Astrocyte (in vitro differentiated cells and primary cell): ENCODE measurements around the gene SNRPD2. TPM values are rescaled to one million over a fixed set of nuclear protein-coding genes. Genes with fewer than 3 reads are reported as not detected.
A peak's percentile ranks its signal among the peaks of the same experiment; 100 is the strongest.

Source experiments
- DNase-seq: peaks from one replicate; pipeline ENCODE4 v3.0.0-alpha.2; 2010; ENCODE audit warnings: low read depth
- FAIRE-seq: peaks from 2 replicates; lab custom pipeline; 2011; peaks lifted over from hg19 to GRCh38; lab: Jason Lieb, UNC
- H2AFZ ChIP-seq: 2 replicates; pipeline ENCODE4 v1.6.0; 2012; ENCODE audit warnings: low read depth, low read length, inconsistent platforms
- H3K27ac ChIP-seq: 2 replicates; pipeline ENCODE4 v1.5.1; 2011; ENCODE audit warnings: low read depth, low read length, inconsistent platforms
- H3K27me3 ChIP-seq: 2 replicates; pipeline ENCODE4 v1.6.0; 2011; ENCODE audit warnings: low read length, inconsistent platforms; ENCODE audit not compliant: insufficient read depth
- H3K36me3 ChIP-seq: 2 replicates; pipeline ENCODE4 v1.5.1; 2011; ENCODE audit warnings: low read length, inconsistent platforms; ENCODE audit not compliant: insufficient read depth
- H3K4me1 ChIP-seq: 2 replicates; pipeline ENCODE4 v1.5.1; 2011; ENCODE audit warnings: low read length, inconsistent platforms; ENCODE audit not compliant: insufficient read depth
- H3K4me2 ChIP-seq: 2 replicates; pipeline ENCODE4 v1.6.0; 2012; ENCODE audit warnings: low read length, inconsistent platforms
- H3K4me3 ChIP-seq: 2 replicates; pipeline ENCODE4 v1.5.1; 2011; ENCODE audit warnings: low read depth, mild to moderate bottlenecking, low read length, inconsistent platforms; ENCODE audit not compliant: insufficient read depth
- H3K79me2 ChIP-seq: 2 replicates; pipeline ENCODE4 v1.6.0; 2012; ENCODE audit warnings: mild to moderate bottlenecking, low read length, inconsistent platforms; ENCODE audit not compliant: insufficient read depth
- H3K9ac ChIP-seq: 2 replicates; pipeline ENCODE4 v1.6.0; 2012; ENCODE audit warnings: mild to moderate bottlenecking, low read length, inconsistent platforms
- H3K9me3 ChIP-seq: 2 replicates; pipeline ENCODE4 v1.5.1; 2012; ENCODE audit warnings: low read depth, mild to moderate bottlenecking, low read length, inconsistent platforms; ENCODE audit not compliant: insufficient read depth
- H4K20me1 ChIP-seq: 2 replicates; pipeline ENCODE4 v1.6.0; 2012; ENCODE audit warnings: low read length, inconsistent platforms; ENCODE audit not compliant: insufficient read depth
- H3K27ac Mint-ChIP-seq: one replicate; pipeline ENCODE4 v1.8.0; 2021; ENCODE audit warnings: mild to moderate bottlenecking, mixed read lengths; ENCODE audit not compliant: unreplicated experiment
- H3K27me3 Mint-ChIP-seq: one replicate; pipeline ENCODE4 v1.8.0; 2021; ENCODE audit warnings: low read depth, mixed read lengths; ENCODE audit not compliant: unreplicated experiment
- H3K36me3 Mint-ChIP-seq: one replicate; pipeline ENCODE4 v1.8.0; 2021; ENCODE audit warnings: low read depth, mixed read lengths; ENCODE audit not compliant: unreplicated experiment
- H3K4me1 Mint-ChIP-seq: one replicate; pipeline ENCODE4 v1.8.0; 2021; ENCODE audit warnings: low read depth, mixed read lengths; ENCODE audit not compliant: unreplicated experiment
- H3K4me3 Mint-ChIP-seq: one replicate; pipeline ENCODE4 v1.8.0; 2021; ENCODE audit warnings: mild to moderate bottlenecking, moderate library complexity, mixed read lengths; ENCODE audit not compliant: unreplicated experiment
- H3K9me3 Mint-ChIP-seq: one replicate; pipeline ENCODE4 v1.8.0; 2021; ENCODE audit warnings: mild to moderate bottlenecking, mixed read lengths; ENCODE audit not compliant: unreplicated experiment
- CTCF ChIP-seq: IDR thresholded peaks from 2 replicates; pipeline ENCODE4 v1.5.1; 2011; ENCODE audit warnings: low read depth, mild to moderate bottlenecking, inconsistent platforms, low read length, moderate library complexity; ENCODE audit not compliant: insufficient read depth
- EZH2 ChIP-seq: IDR thresholded peaks from 2 replicates; pipeline ENCODE4 v1.6.1; 2012; ENCODE audit warnings: mild to moderate bottlenecking, low read length, inconsistent platforms; ENCODE audit not compliant: insufficient read depth
- total RNA-seq: library from RNA; stranded (reverse); gene quantifications from 2 replicates; pipeline ENCODE4 v1.2.1, GENCODE V29; 2021

SNRPD2 gene
- total RNA-seq, 1 donor from 2014 or later: 459 TPM

- Histone ChIP-seq H3K36me3 (peaks cover 7% of the 10 kb centered on the region), H3K79me2 (peaks cover 84% of the 10 kb centered on the region), H3K4me3 (peak overlapping the region; percentile 88), H3K9me3 (no peaks in the 10 kb centered on the region), H3K27ac (peak overlapping the region; percentile 67), H3K27me3 (no peaks in the 10 kb centered on the region), H3K9ac (peak overlapping the region; percentile 86), H4K20me1 (no peaks in the 10 kb centered on the region), H2AFZ (peak overlapping the region; percentile 44), H3K4me1 (peaks cover 19% of the 10 kb centered on the region), H3K4me2 (peak overlapping the region; percentile 98)
- peaks cover 11% of the 10 kb centered on the region for H3K36me3 Mint-ChIP-seq
- FAIRE-seq (no peak), DNase-seq (no peak)
- H3K9me3 Mint-ChIP-seq: no peaks in the 10 kb centered on the region
- no peak for TF ChIP-seq CTCF
- TF ChIP-seq EZH2: no peak
- H3K27me3 Mint-ChIP-seq: no peaks in the 10 kb centered on the region
- peak overlapping the region; percentile 96 for H3K27ac Mint-ChIP-seq
- peaks cover 26% of the 10 kb centered on the region for H3K4me1 Mint-ChIP-seq
- peak overlapping the region; percentile 93 for H3K4me3 Mint-ChIP-seq
These were observed 24.8 kb upstream of the SNRPD2 start for GRCh38 chr19:45716359-45717130.

DNA sequence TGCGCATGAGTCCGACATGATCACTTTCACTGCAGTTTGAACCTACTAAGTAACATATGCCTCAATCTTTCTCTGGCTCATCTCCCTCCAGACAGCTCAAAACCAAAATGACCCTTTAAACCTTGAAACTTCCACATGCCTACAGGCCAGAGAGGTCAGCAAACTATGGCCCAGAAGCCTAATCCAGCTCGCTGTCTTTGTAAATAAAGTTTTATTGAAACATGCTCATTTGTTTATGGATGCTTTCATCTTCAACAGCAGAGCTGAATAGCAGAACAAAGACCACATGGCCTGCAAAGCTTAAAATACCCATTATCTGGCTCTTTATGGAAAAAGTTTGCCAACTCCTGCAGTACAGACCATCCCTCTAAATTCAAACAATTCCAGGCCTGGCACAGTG lies 23.4 kb upstream of the SNRPD2 start:
- Histone ChIP-seq H3K27me3 (no peaks in the 10 kb centered on the region), H3K4me2 (no peak overlapping the region), H3K79me2 (peaks cover 82% of the 10 kb centered on the region), H3K9ac (no peak overlapping the region), H3K4me3 (no peak overlapping the region), H3K36me3 (peaks cover 7% of the 10 kb centered on the region), H4K20me1 (peaks cover 12% of the 10 kb centered on the region), H3K9me3 (no peaks in the 10 kb centered on the region), H3K27ac (no peak overlapping the region), H2AFZ (no peak overlapping the region), H3K4me1 (peaks cover 19% of the 10 kb centered on the region)
- peak overlapping the region; percentile 35 for H3K4me3 Mint-ChIP-seq
- peaks cover 26% of the 10 kb centered on the region for H3K4me1 Mint-ChIP-seq
- H3K27me3 Mint-ChIP-seq: no peaks in the 10 kb centered on the region
- TF ChIP-seq EZH2 (no peak), CTCF (no peak)
- H3K27ac Mint-ChIP-seq: no peak overlapping the region
- H3K36me3 Mint-ChIP-seq: peaks cover 14% of the 10 kb centered on the region
- no peak for DNase-seq
- FAIRE-seq: no peak
- no peaks in the 10 kb centered on the region for H3K9me3 Mint-ChIP-seq

GRCh38 chr19:45713141-45713540 lies 21.4 kb upstream of the SNRPD2 start:
- FAIRE-seq: no peak
- H3K9ac ChIP-seq: no peak overlapping the region
- no peak overlapping the region for H3K27ac ChIP-seq
- H3K36me3 ChIP-seq: no peaks in the 10 kb centered on the region
- TF ChIP-seq EZH2 (no peak), CTCF (no peak)
- H3K27me3 ChIP-seq: no peaks in the 10 kb centered on the region
- Mint-ChIP-seq H3K9me3 (no peaks in the 10 kb centered on the region), H3K36me3 (peaks cover 10% of the 10 kb centered on the region), H3K27ac (no peak overlapping the region), H3K27me3 (no peaks in the 10 kb centered on the region), H3K4me1 (peaks cover 20% of the 10 kb centered on the region), H3K4me3 (no peak overlapping the region)
- H3K79me2 ChIP-seq: peaks cover 63% of the 10 kb centered on the region
- H3K4me1 ChIP-seq: peaks cover 17% of the 10 kb centered on the region
- H2AFZ ChIP-seq: no peak overlapping the region
- no peak overlapping the region for H3K4me3 ChIP-seq
- H3K4me2 ChIP-seq: no peak overlapping the region
- no peak for DNase-seq
- H4K20me1 ChIP-seq: peaks cover 12% of the 10 kb centered on the region
- H3K9me3 ChIP-seq: no peaks in the 10 kb centered on the region
